NCI-H2171 treated with DMSO at 0.1 percent for 48 hours (cell line): ENCODE results near the gene PURB.
A peak's percentile ranks its signal among the peaks of the same experiment; 100 is the strongest.
"Not testable (repeated sequence)": the region's sequence is repeated elsewhere in the genome, so short reads cannot be mapped to it uniquely, and the experiment has no call there.

ENCODE experiments used
- DNase-seq: peaks from one replicate; lab custom pipeline; 2025; lab: John Stamatoyannopoulos, UW

Gene PURB

GRCh38 chr7:44885394-44886317, at the start of gene PURB:
Gene PURB, minus strand, starts transcription at chr7:44885530. Its CDS starts 182 bp downstream, at chr7:44885348.
- peak; percentile 91 for DNase-seq

DNA sequence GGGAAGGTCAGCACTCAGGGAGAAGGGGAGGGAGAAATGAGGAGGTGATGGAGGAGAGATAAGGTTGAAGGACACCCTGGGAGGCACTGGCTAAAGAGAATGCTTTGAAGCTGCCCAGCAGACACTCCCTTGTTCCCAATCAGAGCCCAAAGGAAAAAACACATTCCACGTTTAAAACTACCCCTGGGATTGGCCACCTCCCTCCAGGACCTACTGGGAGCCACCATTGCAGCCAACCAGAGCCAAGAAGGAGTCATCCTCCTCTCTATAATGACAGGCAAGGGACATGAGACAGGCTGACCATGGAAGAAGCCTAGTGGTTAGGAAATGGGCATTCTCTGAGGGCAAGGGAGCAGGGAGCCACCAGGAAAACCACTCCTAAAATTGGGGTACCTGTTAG, 49.7 kb upstream of the PURB start:
- DNase-seq: no peak

GRCh38 chr7:44934510-44934909, 49.2 kb upstream of the PURB start:
- DNase-seq: not testable (repeated sequence)

- no peak for DNase-seq
Observed at GRCh38 chr7:44930921-44931320, 45.6 kb upstream of the PURB start.

DNA sequence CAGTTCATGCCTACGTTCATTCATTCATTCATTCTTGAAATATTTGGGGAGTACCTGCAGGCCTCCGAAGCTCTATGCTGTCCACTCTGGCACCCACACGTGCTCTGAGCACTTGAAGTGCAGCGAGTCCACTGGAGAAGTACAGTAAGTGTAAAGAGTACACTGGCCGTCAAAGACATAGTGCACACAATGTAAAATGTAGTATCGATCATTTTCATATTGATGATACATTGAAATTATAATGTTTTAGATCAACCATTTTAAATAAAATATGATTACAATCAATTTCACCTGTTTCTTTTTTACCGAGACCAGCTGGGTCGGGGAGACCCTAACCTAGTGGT, 37.0 kb upstream of the PURB start:
- no peak for DNase-seq

- peak; percentile 29 for DNase-seq
Observed at GRCh38 chr7:44921607-44922350, 36.4 kb upstream of the PURB start.

- DNase-seq: no peak
Observed at GRCh38 chr7:44920119-44920518, 34.8 kb upstream of the PURB start.

DNA sequence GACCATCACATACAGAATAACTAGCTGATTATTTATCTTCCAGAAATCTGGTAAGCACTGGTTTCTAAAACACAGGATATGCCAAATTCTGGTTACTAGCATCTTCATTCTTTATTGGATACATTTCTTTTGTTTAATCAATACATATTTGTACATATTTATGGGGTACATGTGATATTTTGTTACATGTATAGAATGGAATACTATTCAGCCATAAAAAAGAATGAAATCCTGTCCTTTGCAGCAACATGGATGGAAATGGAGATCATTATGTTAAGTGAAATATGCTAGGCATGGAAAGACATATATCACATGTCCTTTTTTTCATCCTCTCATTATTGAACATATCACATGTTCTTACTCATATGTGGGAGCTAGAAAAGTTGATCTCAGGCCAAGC, 32.7 kb upstream of the PURB start:
- no peak for DNase-seq

GRCh38 chr7:44917465-44917864, 32.1 kb upstream of the PURB start:
- DNase-seq: no peak

- no peak for DNase-seq
Observed at GRCh38 chr7:44914992-44915607, 29.8 kb upstream of the PURB start.

DNA sequence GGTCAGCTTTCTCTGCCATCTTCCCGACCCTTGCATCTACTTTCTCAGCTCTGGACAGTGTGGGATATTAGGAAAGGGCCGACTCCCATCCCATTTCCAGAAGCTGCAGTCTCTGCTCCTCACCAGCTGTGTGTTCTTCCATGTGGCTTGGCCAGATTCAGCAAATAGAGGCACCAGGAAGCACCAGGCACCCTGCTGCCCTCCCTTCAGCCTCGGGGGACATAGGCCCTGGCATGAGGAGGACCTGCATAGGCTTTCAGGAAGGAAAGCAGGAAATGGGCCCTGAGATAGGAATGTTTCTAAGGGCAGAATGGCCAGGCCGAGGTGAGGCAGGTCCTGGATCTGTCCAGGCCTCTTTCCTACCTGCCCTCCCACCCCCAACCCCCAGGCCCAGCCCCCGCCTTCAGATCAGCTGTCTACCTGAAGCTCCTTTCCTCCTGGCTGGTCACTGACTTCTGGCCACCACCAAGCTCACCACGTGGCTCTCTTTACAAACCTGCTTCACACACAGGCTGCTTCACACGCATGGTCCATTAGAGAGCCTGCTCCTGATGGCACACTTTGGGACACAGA, 27.5 kb upstream of the PURB start:
- no peak for DNase-seq

DNA sequence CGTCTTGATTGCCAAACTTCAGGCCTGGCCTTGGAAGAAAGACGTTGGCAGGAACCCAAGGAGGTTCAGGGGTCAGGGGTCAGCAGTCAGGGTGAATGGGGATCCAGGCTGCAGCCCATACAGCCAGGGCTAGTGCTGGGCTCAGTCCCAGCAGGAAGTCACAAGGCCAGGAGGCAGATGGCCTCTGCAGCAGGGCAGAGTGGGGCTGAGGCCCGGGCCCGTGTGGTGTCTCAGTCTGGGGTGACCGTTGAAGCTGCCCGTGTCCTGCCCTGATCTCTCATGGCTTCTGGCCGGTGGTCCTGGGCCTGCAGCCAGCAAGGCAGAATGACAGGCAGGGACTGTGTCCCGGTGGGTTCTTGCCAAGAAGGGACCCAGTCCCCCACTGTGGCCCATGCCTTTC, 26.6 kb upstream of the PURB start:
- DNase-seq: no peak

DNA sequence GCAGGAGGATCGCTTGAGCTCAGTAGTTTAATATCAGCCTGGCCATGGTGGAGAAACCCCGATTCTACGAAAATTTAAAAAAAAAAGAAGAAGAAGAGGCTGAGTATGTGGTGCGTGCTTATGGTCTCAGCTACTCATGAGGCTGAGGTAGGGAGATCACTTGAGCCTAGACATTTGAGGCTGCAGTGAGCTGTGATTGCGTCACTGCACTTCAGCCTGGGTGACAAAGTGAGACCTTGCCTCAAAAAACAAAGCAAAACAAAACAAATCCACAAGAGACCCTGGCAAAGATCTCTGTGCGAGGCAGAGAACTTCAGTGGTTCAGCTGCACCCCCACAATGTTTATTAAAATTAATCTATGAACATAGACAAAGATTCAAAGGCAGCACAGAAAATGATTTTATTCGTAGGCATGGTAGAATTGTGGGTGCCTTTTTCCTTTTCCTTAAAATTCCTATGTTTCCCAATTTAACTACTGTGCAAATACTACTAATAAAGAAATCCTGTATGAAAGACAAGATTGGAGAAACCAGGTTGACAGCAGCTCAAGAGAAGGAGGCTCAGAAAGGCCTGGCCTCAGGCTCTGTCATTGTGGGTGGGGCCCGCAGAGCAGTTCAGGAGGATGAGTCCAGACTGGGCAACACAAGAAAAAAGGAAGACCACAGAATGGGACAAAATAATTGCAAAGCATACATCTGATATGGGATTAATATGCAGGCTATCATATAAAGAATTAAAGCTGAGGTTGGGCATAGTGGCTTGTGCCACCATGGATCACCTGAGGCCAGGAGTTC, 24.5 kb upstream of the PURB start:
- no peak for DNase-seq

DNA sequence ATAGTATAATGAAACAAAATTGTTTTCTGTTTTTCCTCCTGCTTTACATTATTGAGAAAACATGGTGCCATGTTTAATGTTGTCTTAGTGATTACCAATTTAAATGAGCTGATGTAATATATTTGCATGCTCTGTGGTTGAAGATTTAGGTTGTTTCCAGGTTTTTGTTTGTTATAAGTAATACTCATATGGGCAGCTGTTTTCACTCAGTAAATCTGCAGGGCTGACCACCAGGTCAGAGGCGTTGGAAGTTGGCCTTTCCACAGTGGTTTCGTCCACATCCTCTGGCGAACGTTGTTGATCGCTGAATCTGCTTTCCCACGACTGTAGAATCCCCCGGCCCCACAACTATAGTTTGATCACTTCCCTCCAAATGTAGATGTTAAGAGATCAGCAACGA, 21.6 kb upstream of the PURB start:
- no peak for DNase-seq

DNA sequence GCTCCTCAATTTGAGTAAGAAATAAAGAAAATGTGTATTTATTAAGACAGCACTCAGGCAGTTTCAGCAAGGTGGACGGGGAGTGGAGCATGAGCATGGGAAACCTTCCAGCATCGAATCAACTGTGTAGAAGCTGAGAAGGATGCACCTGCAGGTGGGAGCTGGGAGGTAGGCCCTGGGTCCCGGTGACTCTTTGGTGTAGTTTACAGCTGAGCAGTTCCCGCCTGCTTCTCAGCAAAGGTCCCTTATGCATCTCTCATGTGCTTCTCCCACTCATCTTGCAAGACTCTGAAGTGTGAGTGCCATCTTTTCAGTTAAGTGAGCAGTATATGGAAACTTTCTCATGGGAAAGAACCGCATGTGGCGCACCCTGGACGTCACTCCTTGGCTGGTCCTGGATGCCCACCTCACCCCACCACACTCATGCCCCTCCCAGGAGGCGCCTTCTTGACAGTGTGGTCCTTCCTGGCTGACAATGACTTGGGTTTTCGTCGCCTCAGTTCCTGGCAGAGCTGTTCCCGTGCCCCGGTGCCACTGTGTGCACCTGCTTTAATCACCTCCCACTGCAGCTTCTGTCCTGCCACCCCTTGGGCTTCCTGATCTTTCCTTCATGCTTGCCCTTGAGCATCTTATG, 19.8 kb upstream of the PURB start:
- no peak for DNase-seq

- no peak for DNase-seq
Observed at GRCh38 chr7:44899443-44899842, 14.1 kb upstream of the PURB start.

- DNase-seq: no peak
Observed at GRCh38 chr7:44898039-44898438, 12.7 kb upstream of the PURB start.

- no peak for DNase-seq
Observed at GRCh38 chr7:44897309-44897708, 12.0 kb upstream of the PURB start.

GRCh38 chr7:44894888-44895580, 9.7 kb upstream of the PURB start:
- no peak for DNase-seq

DNA sequence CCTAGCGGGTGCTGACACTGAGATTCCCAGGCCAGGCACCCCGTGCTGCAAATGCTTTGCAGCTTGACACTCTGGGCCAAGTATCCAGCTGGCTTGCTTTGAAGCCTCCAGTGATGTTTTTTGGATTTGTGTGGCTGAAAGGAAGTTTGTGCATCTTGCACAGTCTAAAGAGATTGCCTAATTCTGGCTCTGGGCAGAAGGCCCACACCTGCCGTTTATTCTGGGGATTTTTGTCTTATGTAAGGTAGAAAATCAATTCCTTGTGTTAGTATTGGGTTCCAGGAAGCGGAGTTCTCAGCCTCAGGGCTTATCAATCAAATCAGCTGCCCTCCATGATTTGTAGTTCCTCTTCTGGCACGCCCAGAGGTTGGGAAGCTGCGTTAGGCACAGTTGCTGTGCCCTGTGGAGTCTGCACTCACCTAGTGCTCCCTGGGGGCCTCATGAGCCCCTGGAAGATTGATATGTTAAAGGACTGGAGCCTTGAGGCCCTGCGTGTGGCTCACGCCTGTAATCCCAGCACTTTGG, 8.4 kb upstream of the PURB start:
- no peak for DNase-seq
